ENCODE data around the gene MPST. TPM values are rescaled to one million over a fixed set of nuclear protein-coding genes. Genes with fewer than 3 reads are reported as not detected.
A peak's percentile ranks its signal among the peaks of the same experiment; 100 is the strongest.

MPST gene
- total RNA-seq, 4 donors from 2014 or later, result 128 to 498 (median 394) TPM

DNA sequence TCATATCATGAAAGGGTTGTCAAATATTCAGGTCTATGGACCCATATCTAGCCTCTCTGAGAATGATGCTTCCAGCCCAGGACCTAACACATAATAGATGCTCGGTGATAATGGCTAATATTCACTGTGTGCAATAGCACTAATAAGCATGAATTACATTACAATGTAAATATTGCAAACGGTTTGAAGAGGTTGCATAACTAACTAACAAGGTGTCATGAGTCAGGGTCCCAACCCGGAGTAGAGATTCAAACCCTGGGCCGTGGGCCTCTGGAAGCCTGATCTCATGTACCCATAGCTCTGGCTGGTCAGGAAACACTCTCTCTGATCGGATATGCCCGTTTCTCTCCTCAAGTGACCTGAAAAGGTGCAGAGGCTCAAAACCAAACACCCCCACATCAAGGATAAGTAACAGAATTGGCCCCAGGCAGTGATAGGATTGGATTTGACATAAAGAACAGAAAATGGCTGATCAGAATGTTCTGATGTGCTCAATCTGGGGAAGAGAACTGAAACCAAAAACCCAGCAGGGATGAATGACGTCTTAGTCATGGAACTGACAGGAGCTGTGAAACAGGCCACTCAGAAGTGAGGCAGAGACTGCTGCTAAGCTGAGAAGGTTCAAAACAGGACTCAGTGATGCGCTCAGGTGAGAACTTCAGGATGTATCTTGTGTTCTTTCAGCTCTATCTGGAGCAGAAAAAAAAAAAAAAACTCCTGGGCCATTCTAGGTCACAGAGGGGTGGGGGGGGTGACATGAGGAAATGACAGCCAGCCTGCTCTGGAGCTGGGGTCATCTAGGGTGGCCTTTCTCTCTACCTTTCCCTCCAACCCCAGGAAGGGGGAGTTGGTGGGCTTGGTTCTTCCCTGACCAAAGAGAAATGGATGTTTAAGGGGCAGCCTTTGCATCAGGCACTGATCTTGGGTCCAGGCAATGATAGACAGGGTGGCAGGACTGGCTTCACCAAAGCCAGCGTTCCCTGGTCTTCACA is 25.4 kb downstream of the MPST start:
- Histone ChIP-seq H3K27me3 (no peaks in the 10 kb centered on the region), H3K4me3 (no peak overlapping the region), H3K4me1 (peaks cover 0 to 24% (median 0%) of the 10 kb centered on the region in 4 donors), H3K9me3 (no peaks in the 10 kb centered on the region), H3K36me3 (no peaks in the 10 kb centered on the region), H3K27ac (peak overlapping the region in 3 of 4 donors; percentile 64 to 85 (median 82))
- TF ChIP-seq POLR2A (IDR thresholded peaks at IDR 0.05), result no peak
- TF ChIP-seq, protein P1, sequence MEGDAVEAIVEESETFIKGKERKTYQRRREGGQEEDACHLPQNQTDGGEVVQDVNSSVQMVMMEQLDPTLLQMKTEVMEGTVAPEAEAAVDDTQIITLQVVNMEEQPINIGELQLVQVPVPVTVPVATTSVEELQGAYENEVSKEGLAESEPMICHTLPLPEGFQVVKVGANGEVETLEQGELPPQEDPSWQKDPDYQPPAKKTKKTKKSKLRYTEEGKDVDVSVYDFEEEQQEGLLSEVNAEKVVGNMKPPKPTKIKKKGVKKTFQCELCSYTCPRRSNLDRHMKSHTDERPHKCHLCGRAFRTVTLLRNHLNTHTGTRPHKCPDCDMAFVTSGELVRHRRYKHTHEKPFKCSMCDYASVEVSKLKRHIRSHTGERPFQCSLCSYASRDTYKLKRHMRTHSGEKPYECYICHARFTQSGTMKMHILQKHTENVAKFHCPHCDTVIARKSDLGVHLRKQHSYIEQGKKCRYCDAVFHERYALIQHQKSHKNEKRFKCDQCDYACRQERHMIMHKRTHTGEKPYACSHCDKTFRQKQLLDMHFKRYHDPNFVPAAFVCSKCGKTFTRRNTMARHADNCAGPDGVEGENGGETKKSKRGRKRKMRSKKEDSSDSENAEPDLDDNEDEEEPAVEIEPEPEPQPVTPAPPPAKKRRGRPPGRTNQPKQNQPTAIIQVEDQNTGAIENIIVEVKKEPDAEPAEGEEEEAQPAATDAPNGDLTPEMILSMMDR (IDR thresholded peaks at IDR 0.05), result no peak
- DNase-seq, result no peak

- Histone ChIP-seq H3K27me3 (no peaks in the 10 kb centered on the region), H3K36me3 (no peaks in the 10 kb centered on the region), H3K9me3 (no peaks in the 10 kb centered on the region), H3K27ac (no peak overlapping the region), H3K4me1 (peaks cover 0 to 29% (median 1%) of the 10 kb centered on the region in 4 donors), H3K4me3 (no peak overlapping the region)
- TF ChIP-seq POLR2A (IDR thresholded peaks at IDR 0.05), result no peak
- TF ChIP-seq, protein P1 (IDR thresholded peaks at IDR 0.05), result peak in 5 of 6 experiments; percentile 24 to 50 (median 45)
- no peak for DNase-seq
These were observed 26.4 kb downstream of the MPST start for GRCh38 chr22:37045958-37046357.

GRCh38 chr22:37046589-37046988 is 27.0 kb downstream of the MPST start:
- no peaks in the 10 kb centered on the region for H3K9me3 ChIP-seq
- H3K4me1 ChIP-seq, result peaks cover 0 to 36% (median 3%) of the 10 kb centered on the region in 4 donors
- DNase-seq, result no peak
- TF ChIP-seq POLR2A (IDR thresholded peaks at IDR 0.05), result no peak
- TF ChIP-seq, protein P1 (IDR thresholded peaks at IDR 0.05), result no peak
- no peaks in the 10 kb centered on the region for H3K36me3 ChIP-seq
- no peak overlapping the region for H3K4me3 ChIP-seq
- H3K27me3 ChIP-seq, result no peaks in the 10 kb centered on the region
- H3K27ac ChIP-seq, result no peak overlapping the region

- no peaks in the 10 kb centered on the region for H3K9me3 ChIP-seq
- TF ChIP-seq, protein P1 (IDR thresholded peaks at IDR 0.05), result no peak
- TF ChIP-seq POLR2A (IDR thresholded peaks at IDR 0.05), result no peak
- no peaks in the 10 kb centered on the region for H3K27me3 ChIP-seq
- peaks cover 2 to 39% (median 4%) of the 10 kb centered on the region in 4 donors for H3K4me1 ChIP-seq
- no peak overlapping the region for H3K4me3 ChIP-seq
- H3K27ac ChIP-seq, result no peak overlapping the region
- no peak for DNase-seq
- H3K36me3 ChIP-seq, result no peaks in the 10 kb centered on the region
These were observed 27.5 kb downstream of the MPST start for GRCh38 chr22:37047006-37047405.

GRCh38 chr22:37048133-37048532 is 28.6 kb downstream of the MPST start:
- peaks cover 6 to 34% (median 7%) of the 10 kb centered on the region in 4 donors for H3K4me1 ChIP-seq
- TF ChIP-seq POLR2A (IDR thresholded peaks at IDR 0.05), result no peak
- TF ChIP-seq, protein P1 (IDR thresholded peaks at IDR 0.05), result no peak
- DNase-seq, result no peak
- H3K27me3 ChIP-seq, result no peaks in the 10 kb centered on the region
- no peaks in the 10 kb centered on the region for H3K9me3 ChIP-seq
- H3K4me3 ChIP-seq, result no peak overlapping the region
- no peaks in the 10 kb centered on the region for H3K36me3 ChIP-seq
- no peak overlapping the region for H3K27ac ChIP-seq
